Keratinocyte (primary cell): ENCODE data around the gene ANKS6. TPM values are rescaled to one million over a fixed set of nuclear protein-coding genes. Genes with fewer than 3 reads are reported as not detected.

Experiments
- DNase-seq: peaks from one replicate; pipeline ENCODE4 v3.0.0-alpha.2; 2011; ENCODE audit warnings: low read depth, missing footprints, low spot score
- FAIRE-seq: peaks from 2 replicates; lab custom pipeline; 2011; peaks lifted over from hg19 to GRCh38; lab: Jason Lieb, UNC
- H2AFZ ChIP-seq: 2 replicates; pipeline ENCODE4 v1.6.0; 2012; ENCODE audit warnings: low read length, control low read depth, inconsistent platforms; ENCODE audit not compliant: control insufficient read depth
- H3K27ac ChIP-seq: 2 replicates; pipeline ENCODE4 v1.5.1; 2011; ENCODE audit warnings: low read length; ENCODE audit not compliant: control insufficient read depth, insufficient read depth
- H3K27me3 ChIP-seq: 3 replicates; pipeline ENCODE4 v1.6.0; 2011; ENCODE audit warnings: low read length; ENCODE audit not compliant: control insufficient read depth, insufficient read depth; ENCODE audit errors: extremely low read depth
- H3K36me3 ChIP-seq, 2 experiments: 2 replicates in 1 of 2; 3 replicates in 1 of 2; pipeline ENCODE4 v1.5.1; 2011; ENCODE audit warnings: low read length in 2 of 2, mild to moderate bottlenecking in 1 of 2; ENCODE audit not compliant: control insufficient read depth in 2 of 2, insufficient read depth in 2 of 2; ENCODE audit errors: extremely low read depth in 1 of 2
- H3K4me1 ChIP-seq: 3 replicates; pipeline ENCODE4 v1.5.1; 2011; ENCODE audit warnings: low read length; ENCODE audit not compliant: control insufficient read depth, insufficient read depth; ENCODE audit errors: extremely low read depth
- H3K4me2 ChIP-seq: 3 replicates; pipeline ENCODE4 v1.6.0; 2011; ENCODE audit warnings: low read depth, low read length; ENCODE audit not compliant: control insufficient read depth, insufficient read depth; ENCODE audit errors: extremely low read depth
- H3K4me3 ChIP-seq, 3 experiments: fragments of 200-600 bp in 1 of 3; sonication (generic) in 1 of 3; 2 replicates in 2 of 3; 3 replicates in 1 of 3; pipeline ENCODE4 v1.5.1; 2011 to 2016; ENCODE audit warnings: low read length in 3 of 3, mild to moderate bottlenecking in 3 of 3, control low read depth in 2 of 3, inconsistent platforms in 1 of 3, low read depth in 1 of 3, mixed read lengths in 1 of 3, mixed run types in 1 of 3, moderate library complexity in 1 of 3; ENCODE audit not compliant: control insufficient read depth in 2 of 3, insufficient read depth in 2 of 3; ENCODE audit errors: extremely low read depth in 1 of 3
- H3K79me2 ChIP-seq: 2 replicates; pipeline ENCODE4 v1.6.0; 2012; ENCODE audit warnings: low read length; ENCODE audit not compliant: control insufficient read depth, insufficient read depth
- H3K9ac ChIP-seq: 3 replicates; pipeline ENCODE4 v1.6.0; 2011; ENCODE audit warnings: low read length; ENCODE audit not compliant: control insufficient read depth, insufficient read depth; ENCODE audit errors: extremely low read depth
- H3K9me1 ChIP-seq: 3 replicates; pipeline ENCODE4 v1.6.0; 2011; ENCODE audit warnings: low read length; ENCODE audit not compliant: control insufficient read depth, insufficient read depth; ENCODE audit errors: extremely low read depth
- H3K9me3 ChIP-seq: 2 replicates; pipeline ENCODE4 v1.5.1; 2012; ENCODE audit warnings: low read depth, low read length; ENCODE audit not compliant: control insufficient read depth
- H4K20me1 ChIP-seq: 3 replicates; pipeline ENCODE4 v1.6.0; 2011; ENCODE audit warnings: low read length; ENCODE audit not compliant: control insufficient read depth, insufficient read depth; ENCODE audit errors: extremely low read depth
- EZH2 ChIP-seq: IDR thresholded peaks from one replicate; pipeline ENCODE4 v1.6.1; 2012; ENCODE audit warnings: inconsistent platforms, mild to moderate bottlenecking, low read length, moderate library complexity
- dilution Hi-C: fragments of 300-500 bp; cut with MboI; formaldehyde crosslinking; loops from one replicate; pipeline ENCODE4 v1.7.0; 2020; ENCODE audit warnings: low sequenced_read_pairs; ENCODE audit not compliant: extremely low pct_ligation_motif_present
- polyA plus RNA-seq, 5 experiments: library from polyadenylated mRNA; depleted of rRNA in 3 of 5; stranded (reverse) in 3 of 5; stranded (forward) in 1 of 5; unstranded in 1 of 5; fragments of >200 nt; gene quantifications; 1 replicate in 1 of 5; 2 replicates in 3 of 5; 3 replicates in 1 of 5; pipeline versions ENCODE4 v1.2.1 to v1.2.3, GENCODE V29; 2011 to 2012; ENCODE audit warnings: missing spikeins in 2 of 5, low read depth in 1 of 5, low replicate concordance in 1 of 5
- TF ChIP-seq, protein P1 (sequence below), 3 experiments: IDR thresholded peaks in 1 of 3; conservative IDR thresholded peaks in 1 of 3; optimal IDR thresholded peaks in 1 of 3; 2 replicates in 2 of 3; 3 replicates in 1 of 3; pipeline versions ENCODE3 to v1.5.1; 2011; ENCODE audit warnings: low read length in 3 of 3, mild to moderate bottlenecking in 3 of 3, moderate library complexity in 2 of 3, control low read depth in 1 of 3, inconsistent platforms in 1 of 3; ENCODE audit not compliant: insufficient read depth in 2 of 3; ENCODE audit errors: extremely low read depth in 1 of 3

The ANKS6 gene
- polyA plus RNA-seq, 1 donor (not counting 4 experiments of a cell fraction or from before 2014, with no cell fraction given) = 13.5 TPM

DNA sequence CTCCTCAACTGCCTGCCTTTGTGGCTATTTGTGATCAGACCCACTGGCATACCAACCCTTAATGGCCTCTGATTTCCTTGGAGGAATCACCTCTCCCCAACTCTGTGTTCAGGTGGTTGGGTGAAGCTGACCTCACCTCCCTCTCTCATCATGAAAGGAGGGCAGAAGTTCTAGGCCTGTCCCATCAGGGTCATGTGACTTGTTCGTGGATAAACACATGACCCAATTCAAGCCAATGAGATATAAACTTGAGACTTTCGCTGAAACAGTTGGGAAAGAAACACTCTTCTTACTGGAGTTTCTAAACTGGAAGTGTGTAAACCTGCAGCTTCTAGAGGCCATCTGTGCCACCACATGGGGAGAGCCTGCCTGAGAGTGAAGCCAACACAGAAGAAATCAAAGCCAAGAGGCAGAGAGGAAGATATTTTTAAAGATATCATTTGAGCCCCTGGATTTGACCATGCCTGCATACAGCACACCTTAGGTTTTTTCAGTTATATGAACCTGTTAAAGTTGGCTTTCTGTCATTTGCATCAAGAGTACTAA is 93.4 kb downstream of the ANKS6 start:
- Histone ChIP-seq H3K79me2 (no peaks in the 10 kb centered on the region), H3K9me1 (no peaks in the 10 kb centered on the region), H3K4me3 (no peak overlapping the region), H3K27ac (no peak overlapping the region), H2AFZ (no peak overlapping the region), H3K9ac (no peak overlapping the region), H3K27me3 (peaks cover 37% of the 10 kb centered on the region), H3K36me3 (no peaks in the 10 kb centered on the region), H3K9me3 (no peaks in the 10 kb centered on the region), H3K4me2 (no peak overlapping the region), H4K20me1 (no peaks in the 10 kb centered on the region), H3K4me1 (no peaks in the 10 kb centered on the region)
- dilution Hi-C loops = no loop called here
- DNase-seq (no peak), FAIRE-seq (no peak)
- TF ChIP-seq EZH2 = no peak
- TF ChIP-seq, protein P1, sequence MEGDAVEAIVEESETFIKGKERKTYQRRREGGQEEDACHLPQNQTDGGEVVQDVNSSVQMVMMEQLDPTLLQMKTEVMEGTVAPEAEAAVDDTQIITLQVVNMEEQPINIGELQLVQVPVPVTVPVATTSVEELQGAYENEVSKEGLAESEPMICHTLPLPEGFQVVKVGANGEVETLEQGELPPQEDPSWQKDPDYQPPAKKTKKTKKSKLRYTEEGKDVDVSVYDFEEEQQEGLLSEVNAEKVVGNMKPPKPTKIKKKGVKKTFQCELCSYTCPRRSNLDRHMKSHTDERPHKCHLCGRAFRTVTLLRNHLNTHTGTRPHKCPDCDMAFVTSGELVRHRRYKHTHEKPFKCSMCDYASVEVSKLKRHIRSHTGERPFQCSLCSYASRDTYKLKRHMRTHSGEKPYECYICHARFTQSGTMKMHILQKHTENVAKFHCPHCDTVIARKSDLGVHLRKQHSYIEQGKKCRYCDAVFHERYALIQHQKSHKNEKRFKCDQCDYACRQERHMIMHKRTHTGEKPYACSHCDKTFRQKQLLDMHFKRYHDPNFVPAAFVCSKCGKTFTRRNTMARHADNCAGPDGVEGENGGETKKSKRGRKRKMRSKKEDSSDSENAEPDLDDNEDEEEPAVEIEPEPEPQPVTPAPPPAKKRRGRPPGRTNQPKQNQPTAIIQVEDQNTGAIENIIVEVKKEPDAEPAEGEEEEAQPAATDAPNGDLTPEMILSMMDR (optimal IDR thresholded peaks at IDR 0.05 in 1 of 3, IDR thresholded peaks at IDR 0.05 in 1 of 3, conservative IDR thresholded peaks at IDR 0.05 in 1 of 3; ENCODE audit: extremely low read depth in 1 of 3, insufficient read depth in 2 of 3, low read length in 3 of 3) = no peak

DNA sequence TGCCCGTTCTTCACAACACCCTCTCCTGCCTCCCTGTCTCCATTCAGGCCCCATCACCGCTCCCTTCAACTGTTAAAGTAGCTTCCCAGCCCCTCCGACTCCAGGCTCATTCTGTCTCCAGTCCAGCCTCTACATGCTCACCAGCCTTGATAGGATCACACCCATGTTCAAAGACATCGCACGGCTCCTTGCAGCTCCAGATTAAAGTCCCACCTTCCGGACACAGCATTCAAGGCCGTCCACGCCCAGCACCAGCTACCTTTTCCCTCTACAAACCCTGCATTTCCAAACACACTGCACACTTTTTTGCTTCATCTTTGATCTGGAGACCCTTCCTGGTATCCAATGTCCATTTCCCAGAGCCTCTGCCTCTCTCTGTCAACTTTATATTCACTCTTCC is 94.0 kb downstream of the ANKS6 start:
- H3K9ac ChIP-seq = no peak overlapping the region
- H2AFZ ChIP-seq = no peak overlapping the region
- no peaks in the 10 kb centered on the region for H3K4me1 ChIP-seq
- H3K9me3 ChIP-seq = no peaks in the 10 kb centered on the region
- H3K27me3 ChIP-seq = peaks cover 36% of the 10 kb centered on the region
- no peaks in the 10 kb centered on the region for H3K9me1 ChIP-seq
- FAIRE-seq = no peak
- no peak overlapping the region for H3K4me3 ChIP-seq
- TF ChIP-seq, protein P1 (optimal IDR thresholded peaks at IDR 0.05 in 1 of 3, IDR thresholded peaks at IDR 0.05 in 1 of 3, conservative IDR thresholded peaks at IDR 0.05 in 1 of 3; ENCODE audit: extremely low read depth in 1 of 3, insufficient read depth in 2 of 3, low read length in 3 of 3) = no peak
- TF ChIP-seq EZH2 = no peak
- H3K27ac ChIP-seq = no peak overlapping the region
- DNase-seq = no peak
- H3K4me2 ChIP-seq = no peak overlapping the region
- dilution Hi-C loops = no loop called here
- no peaks in the 10 kb centered on the region for H3K79me2 ChIP-seq
- H3K36me3 ChIP-seq = no peaks in the 10 kb centered on the region
- H4K20me1 ChIP-seq = no peaks in the 10 kb centered on the region
